Nephron (organoid): ENCODE results near the gene GRIK2.

Source experiments
- H3K27ac Mint-ChIP-seq, 3 experiments: 2 replicates each; pipeline ENCODE4 v1.8.0; 2020; ENCODE audit warnings: mixed read lengths in 3 of 3, mild to moderate bottlenecking in 2 of 3, moderate library complexity in 1 of 3
- H3K27me3 Mint-ChIP-seq: 2 replicates; pipeline ENCODE4 v1.8.0; 2021; ENCODE audit warnings: low read depth, mild to moderate bottlenecking, moderate library complexity, mixed read lengths
- H3K36me3 Mint-ChIP-seq: 2 replicates; pipeline ENCODE4 v1.8.0; 2020; ENCODE audit warnings: low read depth, mixed read lengths
- H3K4me1 Mint-ChIP-seq: 2 replicates; pipeline ENCODE4 v1.8.0; 2020; ENCODE audit warnings: mixed read lengths
- H3K4me3 Mint-ChIP-seq, 3 experiments: 2 replicates each; pipeline ENCODE4 v1.8.0; 2020; ENCODE audit warnings: mild to moderate bottlenecking in 3 of 3, mixed read lengths in 3 of 3, moderate library complexity in 2 of 3
- H3K9me3 Mint-ChIP-seq: 2 replicates; pipeline ENCODE4 v1.8.0; 2020; ENCODE audit warnings: mixed read lengths
- CTCF ChIP-seq, 3 experiments: fragments of 200-600 bp; sonication (generic); IDR thresholded peaks; one replicate each; pipeline ENCODE4 v1.5.0; 2021; ENCODE audit warnings: antibody characterized with exemption in 3 of 3; ENCODE audit not compliant: unreplicated experiment in 3 of 3

The GRIK2 gene

GRCh38 chr6:101703311-101703710, 309.8 kb downstream of the GRIK2 start:
- H3K9me3 Mint-ChIP-seq: no peaks in the 10 kb centered on the region
- no peaks in the 10 kb centered on the region for H3K27me3 Mint-ChIP-seq
- H3K4me3 Mint-ChIP-seq: no peak overlapping the region
- H3K36me3 Mint-ChIP-seq: no peaks in the 10 kb centered on the region
- H3K4me1 Mint-ChIP-seq: no peaks in the 10 kb centered on the region
- H3K27ac Mint-ChIP-seq: no peak overlapping the region
- TF ChIP-seq CTCF (IDR thresholded peaks at IDR 0.05; ENCODE audit: unreplicated experiment in 3 of 3): no peak

GRCh38 chr6:101705866-101706265, 312.4 kb downstream of the GRIK2 start:
- Mint-ChIP-seq H3K4me1 (no peaks in the 10 kb centered on the region), H3K9me3 (no peaks in the 10 kb centered on the region), H3K36me3 (no peaks in the 10 kb centered on the region), H3K27me3 (no peaks in the 10 kb centered on the region), H3K4me3 (no peak overlapping the region), H3K27ac (no peak overlapping the region)
- no peak for TF ChIP-seq CTCF (IDR thresholded peaks at IDR 0.05; ENCODE audit: unreplicated experiment in 3 of 3)

- Mint-ChIP-seq H3K27ac (no peak overlapping the region), H3K27me3 (no peaks in the 10 kb centered on the region), H3K4me3 (no peak overlapping the region), H3K4me1 (no peaks in the 10 kb centered on the region), H3K9me3 (no peaks in the 10 kb centered on the region), H3K36me3 (no peaks in the 10 kb centered on the region)
- no peak for TF ChIP-seq CTCF (IDR thresholded peaks at IDR 0.05; ENCODE audit: unreplicated experiment in 3 of 3)
Observed at GRCh38 chr6:101706576-101706975, 313.1 kb downstream of the GRIK2 start.

- H3K36me3 Mint-ChIP-seq: no peaks in the 10 kb centered on the region
- H3K4me1 Mint-ChIP-seq: no peaks in the 10 kb centered on the region
- H3K9me3 Mint-ChIP-seq: no peaks in the 10 kb centered on the region
- no peak for TF ChIP-seq CTCF (IDR thresholded peaks at IDR 0.05; ENCODE audit: unreplicated experiment in 3 of 3)
- no peaks in the 10 kb centered on the region for H3K27me3 Mint-ChIP-seq
- H3K27ac Mint-ChIP-seq: no peak overlapping the region
- no peak overlapping the region for H3K4me3 Mint-ChIP-seq
Observed at GRCh38 chr6:101711518-101711917, 318.0 kb downstream of the GRIK2 start.

- Mint-ChIP-seq H3K9me3 (no peaks in the 10 kb centered on the region), H3K27me3 (no peaks in the 10 kb centered on the region), H3K4me1 (no peaks in the 10 kb centered on the region), H3K4me3 (no peak overlapping the region), H3K36me3 (no peaks in the 10 kb centered on the region), H3K27ac (no peak overlapping the region)
- no peak for TF ChIP-seq CTCF (IDR thresholded peaks at IDR 0.05; ENCODE audit: unreplicated experiment in 3 of 3)
Observed at GRCh38 chr6:101716387-101716786, 322.9 kb downstream of the GRIK2 start.

GRCh38 chr6:101716810-101717209, 323.3 kb downstream of the GRIK2 start:
- Mint-ChIP-seq H3K27me3 (no peaks in the 10 kb centered on the region), H3K4me3 (no peak overlapping the region), H3K27ac (no peak overlapping the region), H3K9me3 (no peaks in the 10 kb centered on the region), H3K4me1 (no peaks in the 10 kb centered on the region), H3K36me3 (no peaks in the 10 kb centered on the region)
- TF ChIP-seq CTCF (IDR thresholded peaks at IDR 0.05; ENCODE audit: unreplicated experiment in 3 of 3): no peak
